Suprapubic skin (tissue), 4 donors: Measurements from ENCODE around the gene CPEB2. TPM values are rescaled to one million over a fixed set of nuclear protein-coding genes. Genes with fewer than 3 reads are reported as not detected.

Experiments
- DNase-seq, 2 donors: peaks; one replicate each; pipeline ENCODE4 v3.0.0-alpha.2; 2019; ENCODE audit warnings: low spot score in 2 of 2
- H3K27ac ChIP-seq: fragments of 200-600 bp; sonication (generic); one replicate; pipeline ENCODE4 v1.5.1; 2019
- H3K27me3 ChIP-seq: fragments of 200-600 bp; sonication (generic); one replicate; pipeline ENCODE4 v1.5.1; 2019
- H3K36me3 ChIP-seq: fragments of 200-600 bp; sonication (generic); one replicate; pipeline ENCODE4 v1.5.1; 2019
- H3K4me1 ChIP-seq: fragments of 200-600 bp; sonication (generic); one replicate; pipeline ENCODE4 v1.5.1; 2019
- H3K4me3 ChIP-seq: fragments of 200-600 bp; sonication (generic); one replicate; pipeline ENCODE4 v1.5.1; 2019; ENCODE audit warnings: mild to moderate bottlenecking
- H3K9me3 ChIP-seq: fragments of 200-600 bp; sonication (generic); one replicate; pipeline ENCODE4 v1.5.1; 2019
- EP300 ChIP-seq: sonication (generic); formaldehyde crosslinking; IDR thresholded peaks from one replicate; pipeline ENCODE4 v1.6.1; 2017; ENCODE audit warnings: antibody characterized with exemption
- POLR2A ChIP-seq, 2 donors: fragments of 450-650 bp; IDR thresholded peaks; one replicate each; pipeline ENCODE4 v1.6.1; 2017; ENCODE audit warnings: antibody characterized with exemption in 2 of 2, mild to moderate bottlenecking in 2 of 2, moderate library complexity in 2 of 2
- POLR2AphosphoS5 ChIP-seq, 3 donors: sonication (generic); formaldehyde crosslinking; IDR thresholded peaks; one replicate each; pipeline ENCODE4 v1.6.1; 2017; ENCODE audit warnings: antibody characterized with exemption in 3 of 3
- WGBS: methylation state at CpG from one replicate; pipeline ENCODE4 v1.1.5; 2018; 5-methylcytosine and 5-hydroxymethylcytosine counted together
- total RNA-seq, 4 donors: library from RNA; depleted of rRNA; stranded (reverse); fragments of >200 nt; gene quantifications; one replicate each; pipeline ENCODE4 v1.1.0, GENCODE V29; 2016
- TF ChIP-seq, protein P1 (sequence below), 2 donors: fragments of 200-600 bp in 1 of 2; fragments of 450-650 bp in 1 of 2; sonication (generic) in 1 of 2; IDR thresholded peaks; one replicate each; pipeline ENCODE4 v1.5.1; 2016 to 2019; ENCODE audit warnings: antibody characterized with exemption in 2 of 2, mild to moderate bottlenecking in 1 of 2, moderate library complexity in 1 of 2

The CPEB2 gene
- total RNA-seq, 4 donors from 2014 or later: 43.6 to 70.1 (median 49.8) TPM

DNA sequence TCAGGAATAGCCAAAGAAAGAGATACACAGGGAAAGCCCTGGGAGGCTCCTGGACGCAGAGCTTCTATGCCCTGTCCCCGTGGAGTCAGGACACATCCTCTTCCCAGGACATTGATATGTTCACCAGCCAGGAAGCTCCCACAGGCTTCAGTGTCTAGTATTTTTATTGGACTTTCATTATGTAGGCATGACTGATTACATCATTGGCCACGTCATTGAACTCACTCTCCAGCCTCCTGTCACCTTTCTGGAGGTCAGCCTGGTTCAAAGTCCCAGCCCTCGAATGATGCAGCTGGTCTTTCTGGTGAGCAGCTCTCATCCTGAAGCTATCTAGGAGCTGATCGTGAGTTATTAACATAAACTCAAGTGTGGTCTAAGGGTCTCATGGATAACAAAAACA lies 104.1 kb downstream of the CPEB2 start:
- no peak overlapping the region for H3K27ac ChIP-seq
- no peaks in the 10 kb centered on the region for H3K4me1 ChIP-seq
- no peaks in the 10 kb centered on the region for H3K9me3 ChIP-seq
- WGBS: 65% methylated on average over 5 of the region's 5 CpGs
- no peaks in the 10 kb centered on the region for H3K27me3 ChIP-seq
- H3K36me3 ChIP-seq: no peaks in the 10 kb centered on the region
- H3K4me3 ChIP-seq: no peak overlapping the region
- no peak for DNase-seq
- no peak for TF ChIP-seq POLR2A (IDR thresholded peaks at IDR 0.05)
- TF ChIP-seq, protein P1, sequence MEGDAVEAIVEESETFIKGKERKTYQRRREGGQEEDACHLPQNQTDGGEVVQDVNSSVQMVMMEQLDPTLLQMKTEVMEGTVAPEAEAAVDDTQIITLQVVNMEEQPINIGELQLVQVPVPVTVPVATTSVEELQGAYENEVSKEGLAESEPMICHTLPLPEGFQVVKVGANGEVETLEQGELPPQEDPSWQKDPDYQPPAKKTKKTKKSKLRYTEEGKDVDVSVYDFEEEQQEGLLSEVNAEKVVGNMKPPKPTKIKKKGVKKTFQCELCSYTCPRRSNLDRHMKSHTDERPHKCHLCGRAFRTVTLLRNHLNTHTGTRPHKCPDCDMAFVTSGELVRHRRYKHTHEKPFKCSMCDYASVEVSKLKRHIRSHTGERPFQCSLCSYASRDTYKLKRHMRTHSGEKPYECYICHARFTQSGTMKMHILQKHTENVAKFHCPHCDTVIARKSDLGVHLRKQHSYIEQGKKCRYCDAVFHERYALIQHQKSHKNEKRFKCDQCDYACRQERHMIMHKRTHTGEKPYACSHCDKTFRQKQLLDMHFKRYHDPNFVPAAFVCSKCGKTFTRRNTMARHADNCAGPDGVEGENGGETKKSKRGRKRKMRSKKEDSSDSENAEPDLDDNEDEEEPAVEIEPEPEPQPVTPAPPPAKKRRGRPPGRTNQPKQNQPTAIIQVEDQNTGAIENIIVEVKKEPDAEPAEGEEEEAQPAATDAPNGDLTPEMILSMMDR (IDR thresholded peaks at IDR 0.05): no peak
- no peak for TF ChIP-seq POLR2AphosphoS5 (IDR thresholded peaks at IDR 0.05)
- no peak for TF ChIP-seq EP300

DNA sequence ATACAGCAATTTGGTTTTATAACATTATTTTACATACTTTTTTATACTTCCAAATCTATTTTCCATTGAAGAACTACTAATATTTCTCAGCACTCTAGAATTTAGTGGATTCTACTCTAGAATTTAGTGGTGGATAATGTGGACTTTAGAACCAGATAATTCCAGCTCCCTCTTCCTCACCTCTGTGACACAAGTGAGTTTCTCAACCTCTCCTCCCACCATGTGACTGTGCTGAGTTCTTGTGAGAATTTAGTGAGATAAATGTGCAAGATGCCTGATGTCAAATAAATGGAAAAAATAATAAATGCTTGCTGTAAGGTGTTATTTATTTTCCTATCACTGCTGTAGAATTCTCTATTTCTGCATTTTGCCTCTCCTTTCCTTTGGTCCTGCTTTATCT lies 107.3 kb downstream of the CPEB2 start:
- H3K4me3 ChIP-seq: no peak overlapping the region
- TF ChIP-seq, protein P1 (IDR thresholded peaks at IDR 0.05): no peak
- TF ChIP-seq POLR2A (IDR thresholded peaks at IDR 0.05): no peak
- TF ChIP-seq POLR2AphosphoS5 (IDR thresholded peaks at IDR 0.05): no peak
- TF ChIP-seq EP300: no peak
- H3K4me1 ChIP-seq: no peaks in the 10 kb centered on the region
- no peaks in the 10 kb centered on the region for H3K27me3 ChIP-seq
- no peaks in the 10 kb centered on the region for H3K9me3 ChIP-seq
- H3K36me3 ChIP-seq: no peaks in the 10 kb centered on the region
- no peak overlapping the region for H3K27ac ChIP-seq
- DNase-seq: no peak

DNA sequence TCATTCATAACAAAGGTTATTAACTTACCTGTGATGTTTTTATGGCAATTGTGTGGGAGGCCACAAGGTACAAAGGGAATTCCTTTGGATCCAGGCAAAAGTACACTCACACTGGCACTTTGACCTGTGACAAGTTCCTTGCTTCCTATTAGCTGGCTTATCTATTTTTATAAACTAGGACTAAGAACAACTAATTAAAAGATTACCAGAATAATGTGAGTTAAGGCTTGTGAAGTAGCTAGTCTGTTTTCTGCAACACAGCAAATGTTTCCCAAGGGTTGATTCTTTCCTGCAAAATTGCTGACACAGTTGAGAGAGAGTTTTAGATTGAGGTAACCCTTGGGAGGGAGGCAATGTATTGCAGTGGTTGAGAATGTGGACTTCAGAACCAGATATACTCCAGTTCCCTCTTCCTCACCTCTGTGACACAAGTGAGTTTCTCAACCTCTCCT lies 107.9 kb downstream of the CPEB2 start:
- Histone ChIP-seq H3K4me3 (no peak overlapping the region), H3K36me3 (no peaks in the 10 kb centered on the region)
- TF ChIP-seq POLR2A (IDR thresholded peaks at IDR 0.05): no peak
- no peak for TF ChIP-seq POLR2AphosphoS5 (IDR thresholded peaks at IDR 0.05)
- TF ChIP-seq EP300: no peak
- TF ChIP-seq, protein P1 (IDR thresholded peaks at IDR 0.05): no peak

DNA sequence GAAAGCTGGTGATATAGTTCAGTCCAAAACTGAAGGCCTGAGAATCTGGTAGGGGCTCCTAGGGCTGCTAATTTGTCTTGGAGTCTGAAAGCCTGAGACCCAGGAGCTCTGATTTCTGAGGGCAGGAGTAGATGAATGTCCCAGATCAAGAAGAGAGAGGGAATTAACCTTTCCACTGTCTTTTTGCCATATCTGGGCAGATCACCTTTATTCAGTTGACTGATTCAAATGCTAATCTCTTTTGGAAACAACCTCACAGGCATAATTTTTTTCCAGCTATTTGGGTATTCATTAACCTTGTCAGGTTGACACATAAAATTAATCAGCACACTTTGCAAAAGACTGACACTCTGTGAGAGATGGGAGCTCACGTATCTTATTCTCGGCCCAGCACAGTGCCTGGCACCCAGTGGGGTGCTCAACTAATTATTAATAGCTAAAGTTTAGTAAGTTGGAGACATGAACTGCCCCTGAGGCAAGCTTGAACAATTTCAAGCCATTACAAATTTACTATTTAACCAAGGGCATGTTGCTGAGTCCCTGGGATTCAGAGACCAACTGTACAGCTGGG lies 114.3 kb downstream of the CPEB2 start:
- Histone ChIP-seq H3K27ac (no peak overlapping the region), H3K9me3 (no peaks in the 10 kb centered on the region), H3K36me3 (no peaks in the 10 kb centered on the region), H3K4me1 (no peaks in the 10 kb centered on the region), H3K27me3 (no peaks in the 10 kb centered on the region), H3K4me3 (no peak overlapping the region)
- WGBS: 78% methylated on average over 2 of the region's 2 CpGs
- no peak for DNase-seq
- TF ChIP-seq EP300 (no peak), POLR2A (IDR thresholded peaks at IDR 0.05) (no peak), POLR2AphosphoS5 (IDR thresholded peaks at IDR 0.05) (no peak)
- TF ChIP-seq, protein P1 (IDR thresholded peaks at IDR 0.05): no peak

More for the DNA sequence above, 107.9 kb downstream of the CPEB2 start:
- H3K9me3 ChIP-seq: no peaks in the 10 kb centered on the region
- H3K4me1 ChIP-seq: no peaks in the 10 kb centered on the region
- DNase-seq: no peak
- H3K27ac ChIP-seq: no peak overlapping the region
- no peaks in the 10 kb centered on the region for H3K27me3 ChIP-seq

DNA sequence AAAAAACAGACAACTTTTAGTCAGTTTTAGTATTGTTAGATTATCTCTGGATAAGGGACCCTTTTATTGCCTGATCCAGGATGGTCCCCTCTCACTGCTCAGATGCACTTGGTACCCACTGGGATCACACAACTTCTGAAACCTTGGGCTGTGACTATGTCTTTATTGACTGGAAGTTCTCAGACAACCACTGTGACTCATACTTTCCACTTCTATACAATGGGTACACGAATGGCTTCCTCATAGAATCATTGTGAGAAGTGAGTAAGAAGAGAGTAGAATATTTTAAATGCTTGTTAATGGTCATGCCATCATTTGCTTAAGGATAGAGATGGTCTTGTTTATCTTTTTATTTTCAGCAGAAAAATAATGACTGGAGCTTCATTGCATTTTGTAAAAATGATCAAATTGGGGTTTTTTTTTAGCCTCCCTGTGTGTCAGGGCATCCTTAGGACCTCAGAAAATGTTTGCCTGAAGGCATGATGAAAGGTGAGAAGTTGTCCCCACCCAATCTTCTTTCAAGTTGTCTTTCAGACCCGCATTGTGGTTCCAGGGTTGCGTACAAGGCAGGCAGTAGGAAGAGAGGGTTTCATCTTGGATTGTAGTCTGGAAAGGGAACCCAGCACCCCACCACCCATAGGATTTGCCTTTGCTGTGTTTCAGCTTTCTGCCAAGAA lies 115.1 kb downstream of the CPEB2 start:
- 78% methylated on average over 3 of the region's 3 CpGs for WGBS
- DNase-seq: no peak
- no peak overlapping the region for H3K4me3 ChIP-seq

More for the DNA sequence above, 115.1 kb downstream of the CPEB2 start:
- no peak overlapping the region for H3K27ac ChIP-seq
- H3K9me3 ChIP-seq: no peaks in the 10 kb centered on the region
- H3K36me3 ChIP-seq: no peaks in the 10 kb centered on the region
- no peaks in the 10 kb centered on the region for H3K4me1 ChIP-seq
- TF ChIP-seq POLR2AphosphoS5 (IDR thresholded peaks at IDR 0.05) (no peak), POLR2A (IDR thresholded peaks at IDR 0.05) (no peak), EP300 (no peak)
- TF ChIP-seq, protein P1 (IDR thresholded peaks at IDR 0.05): no peak
- no peaks in the 10 kb centered on the region for H3K27me3 ChIP-seq
